Left ventricle myocardium superior (tissue), 1 donor: ENCODE measurements around the gene MBLAC1. TPM values are rescaled to one million over a fixed set of nuclear protein-coding genes. Genes with fewer than 3 reads are reported as not detected.
A peak's percentile ranks its signal among the peaks of the same experiment; 100 is the strongest.

Source experiments
- ATAC-seq: fragments of 200-7000 bp; cut with Tn5 transposase; one replicate; pipeline ENCODE4 v1.9.1; 2020; ENCODE audit warnings: mild to moderate bottlenecking, moderate library complexity
- DNase-seq: peaks from one replicate; pipeline ENCODE4 v3.0.0-alpha.2; 2020
- intact Hi-C: fragments of 100-400 bp; cut with micrococcal nuclease; formaldehyde crosslinking; loops from one replicate; pipeline ENCODE4 v1.11.0; 2022
- total RNA-seq: library from RNA; stranded (reverse); fragmentation: NEBNext Ultra II Directional; extraction: Animal tissue kit (Norgen Biotek cat#: 25700); gene quantifications from one replicate; pipeline ENCODE4 v1.2.1, GENCODE V29; 2021
- donor health status: DM: no; HTN: yes; CAD: no; lungs with severe emphysema.

MBLAC1 gene
- total RNA-seq, 1 donor from 2014 or later, result 2.8 TPM

DNA sequence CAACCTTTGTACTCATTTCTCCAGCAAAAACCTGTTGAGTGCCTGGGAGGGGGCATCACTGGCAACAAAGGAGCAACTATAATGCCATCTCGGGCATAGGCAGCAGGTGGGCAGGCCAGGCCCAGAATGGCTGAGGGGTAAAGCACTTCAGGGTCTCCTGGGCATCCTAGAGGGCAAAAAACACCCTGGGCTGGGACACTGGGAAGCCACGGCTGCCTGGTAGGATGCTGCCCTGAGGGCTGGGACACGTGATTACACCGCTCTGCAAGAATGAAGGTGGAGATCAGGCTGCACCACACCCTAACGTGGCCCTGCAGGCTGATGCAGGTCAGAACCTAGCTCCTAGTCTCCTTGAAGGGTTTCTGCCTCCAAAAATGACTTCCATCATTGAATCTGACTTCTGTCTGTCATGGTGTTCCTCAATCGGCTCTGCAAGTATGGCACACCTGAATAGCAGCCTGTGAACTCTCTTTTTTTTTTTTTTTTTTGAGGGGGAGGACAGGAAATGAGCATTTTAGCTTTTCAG lies 36.3 kb downstream of the MBLAC1 start:
- intact Hi-C loops, result no loop called here
- no peak for DNase-seq
- ATAC-seq, result no peak

DNA sequence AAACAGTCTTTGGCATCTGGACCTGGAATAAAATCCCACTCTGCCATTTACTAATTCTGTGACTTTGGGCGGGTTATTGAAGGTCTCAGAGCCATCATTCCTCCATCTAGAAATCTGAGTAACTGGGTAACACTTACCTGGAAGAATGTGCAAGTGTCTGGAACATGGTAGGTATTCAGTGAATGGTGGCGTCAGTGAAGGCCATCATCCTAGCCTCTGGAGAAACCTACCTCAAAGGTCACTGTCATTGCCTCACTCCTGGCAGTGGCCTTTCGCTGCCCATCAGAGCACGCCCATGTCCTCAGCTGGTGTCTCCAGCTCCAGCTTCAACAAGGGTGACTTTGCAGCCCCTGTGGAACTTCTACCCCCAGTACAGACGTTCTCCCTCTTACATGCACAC lies 37.1 kb downstream of the MBLAC1 start:
- ATAC-seq, result no peak
- no peak for DNase-seq
- intact Hi-C loops, result no loop called here

DNA sequence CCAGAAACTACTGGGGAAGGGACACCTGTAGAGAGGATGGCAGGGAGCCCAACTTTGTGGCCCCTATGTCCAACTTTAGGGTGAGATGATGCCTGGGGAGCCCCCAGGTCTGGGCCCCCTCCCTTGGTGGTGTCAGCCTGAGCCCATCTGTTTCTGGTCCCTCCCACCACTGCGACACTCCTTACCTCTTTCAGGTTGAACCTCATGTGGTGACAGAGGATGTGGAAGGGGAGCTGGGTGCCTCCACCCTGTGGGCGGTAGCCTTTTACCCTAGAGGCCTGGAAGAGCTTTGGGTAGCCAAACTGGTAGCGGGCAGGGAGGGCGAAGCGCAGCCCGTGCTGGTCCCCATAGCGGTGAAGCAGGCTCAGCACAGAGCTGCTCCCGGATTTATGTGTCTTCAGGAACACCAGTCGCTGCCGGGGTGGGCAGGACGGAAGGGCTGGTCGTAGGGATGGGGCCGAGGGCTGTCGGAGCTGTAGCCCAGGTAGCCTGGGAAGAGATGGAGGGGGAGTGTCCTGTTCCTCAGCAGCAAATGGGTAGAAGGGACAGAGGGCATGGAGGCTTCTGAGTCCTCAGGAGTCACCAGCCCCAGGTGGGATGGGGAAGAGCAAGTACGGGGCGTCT lies 39.7 kb downstream of the MBLAC1 start:
- no peak for DNase-seq
- no peak for ATAC-seq
- intact Hi-C loops, result no loop called here

DNA sequence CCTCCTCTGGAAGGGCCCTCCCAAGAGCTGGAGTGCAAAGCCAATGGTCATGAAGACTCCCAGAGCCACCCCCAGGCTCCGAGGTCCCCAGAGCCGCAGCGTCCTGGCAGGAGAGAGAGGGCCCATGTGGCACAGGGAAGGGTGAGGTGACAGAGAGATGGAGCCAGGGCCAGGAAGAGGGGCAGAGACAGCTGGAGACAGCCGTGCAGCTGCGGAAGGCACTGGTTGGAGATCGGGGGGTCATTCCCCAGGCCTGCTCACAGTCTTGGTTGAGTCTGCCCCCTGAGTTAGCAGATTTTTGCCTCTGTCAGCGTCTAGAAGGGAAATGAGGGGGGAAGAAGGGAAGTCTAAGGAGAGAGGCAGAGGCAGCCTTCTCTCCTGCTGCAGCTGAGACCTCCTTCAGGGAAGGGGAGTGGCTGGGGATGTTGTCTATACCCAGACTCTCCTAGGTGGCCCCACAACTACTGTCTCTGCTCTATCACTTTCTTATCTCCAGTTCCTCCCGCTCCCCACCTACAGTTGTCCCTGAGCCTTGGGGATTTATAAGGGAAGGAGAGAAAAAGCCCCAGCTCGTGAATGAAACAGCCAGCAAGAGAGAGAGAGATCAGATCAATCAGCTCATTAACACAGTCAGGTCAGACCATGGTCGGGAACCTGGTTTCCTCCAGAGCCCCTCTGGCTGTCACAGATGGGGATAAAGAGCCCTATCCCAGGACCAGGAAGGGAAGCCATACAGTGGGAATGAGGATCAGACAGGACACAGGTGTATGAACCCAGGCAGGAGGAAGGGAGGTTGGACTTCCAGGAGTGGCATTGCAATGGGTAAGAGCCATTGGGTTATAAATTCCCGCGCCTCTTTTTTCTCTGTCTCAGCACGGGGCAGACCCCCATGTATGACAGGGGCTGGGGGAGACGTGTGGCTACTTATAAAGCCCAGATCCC lies 40.5 kb downstream of the MBLAC1 start:
- intact Hi-C loops, result no loop called here
- ATAC-seq, result no peak
- no peak for DNase-seq

DNA sequence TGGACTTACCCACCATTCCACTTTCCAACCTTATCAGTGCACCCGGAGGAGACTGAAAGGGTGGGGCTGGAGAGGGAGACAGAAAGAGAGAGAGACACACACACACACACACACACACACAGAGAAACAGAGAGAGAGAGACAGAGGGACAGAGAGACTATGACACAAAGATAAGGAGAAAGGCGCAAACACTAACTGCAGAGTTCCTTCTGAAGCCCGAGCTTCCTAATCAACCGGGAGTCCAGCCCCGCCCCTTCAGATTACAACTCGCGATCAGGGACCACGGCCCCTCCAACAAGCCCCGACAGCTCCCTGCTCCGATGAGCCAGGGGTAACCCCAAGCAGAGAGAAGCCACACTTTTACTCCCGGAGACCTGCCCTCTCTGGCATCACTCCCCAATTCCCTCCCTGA lies 41.2 kb downstream of the MBLAC1 start:
- DNase-seq (no peak), ATAC-seq (peak; percentile 50)
- intact Hi-C loops, result no loop called here

DNA sequence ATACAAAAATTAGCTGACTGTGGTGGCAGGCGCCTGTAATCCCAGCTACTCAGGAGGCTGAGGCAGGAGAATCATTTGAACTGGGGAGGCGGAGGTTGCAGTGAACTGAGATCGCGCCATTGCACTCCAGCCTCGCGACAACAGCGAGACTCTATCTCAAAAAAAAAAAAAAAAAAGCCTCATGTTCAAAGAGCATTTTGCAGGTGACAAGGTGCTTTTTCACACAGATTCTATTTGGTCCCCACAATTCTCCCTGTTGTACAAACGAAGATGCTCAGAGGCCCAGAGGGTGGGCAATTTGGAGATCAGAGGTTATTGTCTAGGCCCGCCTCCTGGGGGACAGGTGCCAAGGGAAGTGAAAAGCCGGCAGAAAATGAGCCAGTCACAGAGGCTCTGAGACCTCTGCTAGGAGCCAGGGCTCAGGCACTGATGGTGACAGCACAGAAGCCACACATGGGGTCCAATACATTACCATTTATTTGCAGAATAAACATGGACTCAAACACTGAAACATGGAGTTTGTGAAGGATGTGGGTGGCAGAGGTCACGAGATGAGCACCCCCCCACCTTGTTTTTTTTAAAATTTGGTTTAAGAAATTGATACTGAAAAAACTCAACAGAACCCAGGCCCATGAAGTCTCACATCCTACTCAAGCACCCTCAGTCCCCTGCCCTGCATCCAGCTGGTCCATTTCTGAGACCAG lies 42.5 kb downstream of the MBLAC1 start:
- intact Hi-C loops, result no loop called here
- ATAC-seq (no peak), DNase-seq (no peak)

DNA sequence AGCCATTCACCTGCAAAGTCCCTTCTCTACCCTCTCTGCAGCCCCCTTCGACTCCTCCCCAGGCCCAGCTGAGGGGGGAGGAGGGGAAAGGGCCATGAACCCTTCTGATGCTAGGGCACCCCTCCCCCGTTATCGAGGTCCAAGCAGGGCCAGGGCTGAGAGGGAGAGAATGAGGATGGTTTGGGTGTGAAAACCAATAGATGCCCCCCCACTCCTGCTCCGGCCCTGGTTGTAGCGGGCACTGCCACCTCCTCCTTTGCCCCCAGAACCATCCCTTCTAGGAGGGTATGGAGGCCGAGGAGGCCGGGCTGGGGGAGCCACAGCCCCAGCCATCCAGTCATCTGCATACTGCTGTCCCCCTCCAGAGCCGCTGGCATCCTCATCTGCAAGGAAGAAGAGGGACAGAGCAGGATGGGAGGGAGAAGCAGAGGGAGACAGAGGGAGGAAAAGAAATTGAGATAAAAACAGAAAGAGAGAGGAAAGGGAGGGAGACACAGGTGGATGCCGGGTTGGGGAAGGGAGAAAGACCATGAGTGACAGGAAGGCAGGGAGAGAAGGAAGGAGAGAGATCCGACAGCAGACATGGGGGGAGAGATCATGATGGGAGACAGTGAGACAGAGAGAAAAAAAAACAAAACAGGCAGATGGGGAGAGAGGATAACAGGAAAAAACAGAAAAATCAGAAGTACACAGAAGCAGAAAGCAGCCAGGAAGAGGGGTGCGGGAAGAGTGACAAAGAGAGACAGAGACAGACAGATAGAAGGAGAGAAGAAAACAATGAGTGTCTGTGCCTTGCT lies 43.5 kb downstream of the MBLAC1 start:
- intact Hi-C loops, result no loop called here
- DNase-seq (no peak), ATAC-seq (no peak)

DNA sequence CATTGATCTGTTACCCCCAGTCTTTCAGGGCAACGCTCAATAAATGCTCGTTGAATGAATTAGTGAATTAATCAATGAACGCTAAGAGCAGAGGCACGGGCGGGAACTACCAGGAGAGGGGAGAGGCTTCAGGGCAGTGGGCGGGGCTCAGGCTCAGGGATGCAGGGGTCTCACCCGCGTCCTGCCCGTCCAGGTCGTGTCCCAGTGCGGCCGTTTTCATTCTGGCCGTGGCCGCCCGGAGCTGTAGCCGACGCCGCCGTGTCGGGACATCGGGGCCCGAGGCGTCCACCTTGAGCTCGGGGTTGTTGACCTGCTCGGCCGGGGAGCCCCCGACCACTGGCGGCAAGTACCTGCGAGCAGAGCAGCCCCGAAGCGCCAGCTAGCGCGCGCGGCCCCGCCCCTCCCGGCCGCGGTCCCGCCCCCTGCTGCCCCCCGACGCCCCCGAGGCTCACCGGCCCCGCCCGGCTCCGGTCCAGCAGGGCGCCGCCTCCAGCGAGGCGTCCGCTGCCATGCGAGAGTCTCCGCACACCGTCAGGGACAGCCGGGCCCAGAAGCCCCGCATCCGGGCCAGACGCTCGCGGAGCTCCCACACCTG lies 44.4 kb downstream of the MBLAC1 start:
- no peak for DNase-seq
- ATAC-seq, result no peak
- intact Hi-C loops, result no loop called here

DNA sequence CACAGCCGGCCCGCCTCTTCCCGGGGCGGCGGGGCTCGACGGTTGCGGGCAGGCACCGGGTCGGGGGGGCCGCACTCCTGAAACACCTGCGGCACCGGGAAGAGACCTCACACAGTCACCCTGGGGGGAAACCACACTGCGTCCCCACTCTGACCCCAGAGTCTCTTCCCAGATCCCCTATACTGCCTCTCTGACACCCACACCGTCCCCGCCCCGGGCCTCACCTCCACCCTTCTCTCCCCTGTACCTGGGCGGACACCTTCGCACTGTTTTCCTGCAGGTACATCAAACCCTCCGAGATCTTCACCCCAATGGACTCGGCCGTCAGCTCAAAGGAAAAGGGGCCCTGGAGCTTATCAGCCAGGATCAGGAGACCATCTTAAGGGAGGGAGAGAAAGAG lies 45.1 kb downstream of the MBLAC1 start:
- DNase-seq, result no peak
- ATAC-seq, result no peak
- intact Hi-C loops, result no loop called here

DNA sequence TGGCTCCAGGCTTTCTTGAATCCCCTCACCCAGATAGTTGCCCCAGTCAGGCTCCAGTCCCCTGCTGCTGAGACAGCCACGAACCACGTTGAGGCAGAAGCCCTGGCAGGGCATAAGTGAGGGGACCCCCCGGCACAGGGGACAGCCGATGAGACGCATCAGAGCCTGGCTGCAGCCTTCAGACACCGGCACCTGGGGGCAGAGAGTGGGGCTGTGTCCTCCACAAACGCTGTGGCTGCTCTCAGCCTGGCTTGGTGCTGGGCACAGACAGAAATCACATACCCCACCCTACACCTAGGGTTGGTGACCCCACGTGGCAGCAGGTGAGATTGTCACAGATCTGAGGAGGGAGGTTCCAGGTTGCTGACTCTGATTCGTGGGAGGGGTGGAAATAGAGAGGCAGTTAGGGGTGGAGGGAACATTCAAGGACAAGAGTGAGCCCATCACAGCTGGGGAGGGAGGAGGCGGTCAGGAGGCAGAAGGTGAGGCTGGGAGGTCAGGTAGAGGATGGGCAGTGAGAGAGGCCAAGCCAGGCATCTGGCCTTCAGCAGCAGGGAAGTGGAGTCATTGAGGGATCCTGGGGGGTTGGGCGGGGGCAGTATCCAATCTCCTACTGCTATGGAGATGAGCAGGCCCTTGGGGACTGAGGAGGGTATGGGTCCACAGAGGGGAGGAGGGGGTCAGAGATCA lies 47.2 kb downstream of the MBLAC1 start:
- intact Hi-C loops, result no loop called here
- no peak for ATAC-seq
- no peak for DNase-seq

DNA sequence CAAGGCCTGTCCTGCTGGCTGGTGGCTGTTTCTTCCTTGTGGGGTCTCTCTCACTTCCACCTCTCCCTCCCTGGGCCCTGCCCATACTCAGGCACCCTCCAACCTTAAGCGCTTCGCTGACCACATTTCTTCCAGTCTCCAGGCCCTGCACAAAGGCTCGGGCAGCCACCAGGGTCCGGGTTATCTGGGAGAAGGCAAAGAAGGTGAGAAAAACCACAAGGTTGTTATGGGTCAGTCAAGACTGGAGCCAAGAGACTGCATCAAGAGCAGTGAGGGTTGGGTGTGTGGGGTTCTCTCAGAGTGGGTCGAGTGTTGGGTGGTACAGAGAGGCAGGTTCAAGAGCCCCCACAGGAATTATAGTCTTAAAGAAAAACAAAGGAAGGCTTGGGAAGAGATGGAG lies 47.8 kb downstream of the MBLAC1 start:
- no peak for ATAC-seq

DNA sequence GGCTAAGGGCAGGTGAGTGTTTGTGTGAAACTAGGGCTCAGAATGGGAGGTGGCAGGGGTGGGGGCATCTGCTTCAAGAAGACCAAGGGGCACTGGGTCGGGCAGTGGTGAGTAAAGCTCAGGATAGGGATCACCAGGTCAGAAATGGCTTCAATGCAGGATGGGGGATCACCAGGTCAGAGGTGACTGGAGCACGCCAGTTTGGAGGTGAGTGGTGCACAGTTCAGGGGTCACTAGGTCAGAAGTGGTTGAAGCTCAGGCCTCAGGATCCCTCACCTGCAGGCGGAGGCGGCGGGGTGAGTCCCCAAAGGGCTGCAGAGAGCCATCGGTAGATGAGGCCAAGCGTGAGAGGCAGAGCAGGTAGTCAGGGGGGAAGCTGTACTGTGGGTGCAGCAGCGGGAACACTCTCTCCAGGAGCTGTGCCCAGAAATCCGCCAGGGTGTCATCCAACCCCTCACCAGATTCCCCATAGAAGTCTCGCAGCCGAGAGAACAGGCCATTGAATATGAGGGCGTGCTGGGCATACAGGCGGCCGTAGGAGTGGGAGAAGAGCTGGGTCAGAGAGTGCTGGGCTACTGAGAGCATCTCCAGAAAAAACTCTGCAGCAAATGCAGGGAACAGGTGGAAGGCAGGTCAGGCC lies 48.6 kb downstream of the MBLAC1 start:
- intact Hi-C loops, result no loop called here
- DNase-seq (no peak), ATAC-seq (no peak)

More for the DNA sequence above, 47.8 kb downstream of the MBLAC1 start:
- intact Hi-C loops, result no loop called here
- no peak for DNase-seq

DNA sequence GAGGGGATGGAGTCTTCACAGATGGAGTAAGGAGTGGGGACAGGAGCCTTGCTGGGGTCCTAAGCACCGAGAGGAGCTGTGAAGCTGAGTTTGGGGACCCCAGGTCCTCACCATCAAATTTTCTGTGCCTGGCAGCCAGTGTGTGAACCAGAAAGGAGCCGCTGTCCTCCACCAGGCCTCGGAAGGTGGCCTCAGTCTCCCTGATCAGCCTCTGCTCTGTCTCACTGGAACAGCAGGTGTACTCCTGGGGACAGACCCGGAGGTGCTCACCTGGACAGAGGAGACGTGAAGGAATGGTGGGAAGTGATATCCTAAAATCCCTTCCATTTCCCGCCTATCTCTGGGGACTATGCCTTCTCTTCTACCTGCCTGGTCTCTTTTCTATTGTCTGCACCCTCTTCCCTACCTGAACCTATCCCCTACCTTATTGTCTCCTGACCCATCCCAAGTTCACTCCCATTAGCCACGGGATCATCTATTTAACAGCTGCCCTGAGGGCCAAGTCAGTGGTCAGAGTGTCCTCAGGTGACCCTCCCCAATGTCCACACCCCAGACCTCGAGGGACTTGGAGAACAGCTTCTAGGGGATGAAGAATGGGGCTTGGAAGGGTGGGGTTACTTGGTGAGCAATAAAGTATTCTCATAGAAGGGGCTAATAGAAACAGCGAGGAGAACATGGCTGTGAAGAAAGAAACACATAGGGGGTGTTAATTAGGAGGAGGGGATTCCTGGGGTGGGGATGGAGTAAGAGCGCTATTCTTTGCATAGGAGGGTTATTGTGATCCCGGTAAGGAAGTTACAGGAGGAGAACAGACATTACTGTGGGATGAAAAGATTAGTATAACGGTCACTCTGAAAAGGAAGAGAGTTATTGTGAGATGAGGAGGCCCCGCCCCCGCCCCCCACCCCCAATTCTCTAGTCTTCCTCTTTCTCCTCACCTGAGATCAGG lies 49.6 kb downstream of the MBLAC1 start:
- intact Hi-C loops, result no loop called here
- ATAC-seq (no peak), DNase-seq (no peak)

DNA sequence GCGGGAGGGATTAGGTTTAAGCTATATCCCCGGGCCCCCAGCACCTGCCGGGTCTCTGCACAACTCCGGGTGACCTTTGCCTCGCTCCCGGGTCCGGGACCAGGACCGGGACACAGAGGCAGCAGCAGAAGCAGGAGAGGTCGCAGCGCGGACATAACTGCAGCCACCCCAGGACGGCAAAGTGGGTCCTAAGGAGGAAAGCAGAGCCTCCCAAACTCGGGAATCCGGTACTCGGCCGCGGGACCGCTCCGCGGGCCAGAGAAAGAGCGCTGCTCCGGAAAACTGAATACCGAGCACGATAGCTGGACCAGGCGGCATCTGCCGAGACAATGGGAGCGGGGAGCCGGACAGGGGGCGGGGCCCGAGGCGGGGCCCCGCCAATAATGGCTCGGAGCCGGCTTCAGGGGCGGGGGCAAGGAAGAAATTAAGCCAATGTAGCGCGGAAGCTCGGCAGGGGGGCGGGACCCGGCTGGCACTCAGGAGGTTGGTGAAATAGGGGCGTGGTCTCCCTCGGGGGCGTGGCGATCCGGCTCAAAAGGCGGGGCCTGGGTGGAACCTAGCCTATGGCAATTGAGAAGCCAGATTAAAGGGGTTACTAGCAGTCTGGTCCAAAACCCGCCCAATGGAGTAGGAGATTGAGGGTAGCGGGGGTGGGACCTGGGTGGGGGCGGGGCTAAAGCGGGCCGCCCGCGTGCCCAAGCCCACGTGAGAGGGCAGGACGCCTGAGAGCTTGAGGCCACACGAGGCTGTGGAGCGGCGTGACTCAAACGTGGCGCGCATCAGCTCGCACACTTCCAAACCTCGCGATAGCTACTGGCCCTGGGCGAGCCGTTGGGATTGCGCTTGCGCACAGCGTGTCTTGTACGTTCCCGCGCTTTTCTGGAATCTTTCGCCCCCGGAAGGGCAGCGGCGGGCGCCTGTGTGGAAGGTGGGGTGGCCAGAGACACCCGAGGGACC lies 50.6 kb downstream of the MBLAC1 start, which contains the start of the genes GPC2 and STAG3:
GPC2 (minus strand) TSS at position 337 of the 957 bp plus-strand sequence; CDS start at position 155, 182 bp downstream.
STAG3 (plus strand) TSS at position 874 of the 957 bp plus-strand sequence. CDS start 2,639 bp downstream, outside the sequence.
- intact Hi-C loops, result no loop called here
- ATAC-seq, result peak; percentile 97
- peak; percentile 97 for DNase-seq
